ENCODE measurements around the gene CADPS. TPM values are rescaled to one million over a fixed set of nuclear protein-coding genes. Genes with fewer than 3 reads are reported as not detected.

The CADPS gene
- total and polyA plus RNA-seq, 7 donors: 1.6 to 12.5 (median 6.2) TPM; not detected in 1

DNA sequence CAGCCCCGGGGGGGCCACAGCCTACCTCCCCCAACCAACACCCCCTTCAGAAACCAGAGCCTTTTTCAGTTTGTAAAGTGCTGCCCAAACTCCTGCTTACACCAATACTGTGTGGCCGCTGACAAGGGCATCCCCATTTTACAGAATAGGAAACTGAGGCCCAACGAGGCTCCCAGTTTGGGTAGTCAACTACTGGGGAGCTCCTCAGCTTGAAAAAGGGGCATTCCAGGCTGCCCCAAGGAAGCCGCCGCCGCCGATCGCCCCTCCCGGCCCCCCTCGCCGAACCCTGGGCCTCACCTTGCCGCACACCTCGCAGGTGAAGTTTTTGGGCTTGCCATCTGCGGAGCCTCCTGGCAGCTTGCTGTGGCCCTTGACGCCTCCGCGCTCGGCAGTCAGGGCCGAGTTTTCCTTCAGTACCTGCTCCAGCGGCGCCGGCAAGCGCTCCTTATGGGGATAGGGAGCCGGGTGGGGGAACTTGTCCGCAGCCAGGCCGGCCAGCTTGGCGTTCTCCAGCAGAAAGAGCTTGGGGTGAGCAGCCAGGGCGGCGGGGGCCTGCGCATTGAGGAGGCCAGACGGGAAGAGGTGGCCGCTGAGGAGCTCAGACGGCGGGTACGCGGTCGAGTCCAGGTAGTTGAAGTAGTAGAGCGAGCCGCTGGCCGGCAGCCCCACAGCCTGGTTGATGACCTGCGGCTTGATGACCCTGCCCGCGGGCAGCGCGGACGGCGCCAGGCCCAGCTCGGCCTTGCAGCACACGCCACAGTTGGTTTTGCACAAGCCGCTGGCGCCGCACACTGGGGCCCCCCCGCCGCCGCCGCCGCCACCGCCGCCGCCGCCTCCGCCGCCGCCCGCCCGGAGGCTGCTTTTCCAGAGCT, 503.3 kb downstream of the CADPS start:
- WGBS, 2 donors: 6 to 7% methylated on average over 66 of the region's 66 CpGs
- peaks cover 0 to 65% (median 53%) of the 10 kb centered on the region in 4 donors for H3K4me1 ChIP-seq
- H3K4me3 ChIP-seq: no peak overlapping the region

GRCh38 chr3:62370858-62371719, 504.1 kb downstream of the CADPS start:
- Histone ChIP-seq H3K36me3 (no peaks in the 10 kb centered on the region), H3K4me3 (no peak overlapping the region), H3K27me3 (peaks cover 59 to 100% (median 94%) of the 10 kb centered on the region in 3 donors), H3K4me1 (peaks cover 0 to 65% (median 53%) of the 10 kb centered on the region in 4 donors), H3K9me3 (no peaks in the 10 kb centered on the region), H3K27ac (no peak overlapping the region)
- no peak for DNase-seq
- TF ChIP-seq CTCF (IDR thresholded peaks at IDR 0.05) (no peak), POLR2A (IDR thresholded peaks at IDR 0.05) (no peak), POLR2AphosphoS5 (IDR thresholded peaks at IDR 0.05) (no peak), EP300 (IDR thresholded peaks at IDR 0.05) (no peak)
- WGBS, 2 donors: 7 to 16% methylated on average over 49 of the region's 49 CpGs
- intact Hi-C loops (cut with DNase I): no loop called here

More for the DNA sequence above, 503.3 kb downstream of the CADPS start:
- H3K27me3 ChIP-seq: peaks cover 62 to 100% (median 97%) of the 10 kb centered on the region in 3 donors
- no peak for DNase-seq
- H3K9me3 ChIP-seq: no peaks in the 10 kb centered on the region
- no peaks in the 10 kb centered on the region for H3K36me3 ChIP-seq
- H3K27ac ChIP-seq: no peak overlapping the region
- no peak for TF ChIP-seq EP300 (IDR thresholded peaks at IDR 0.05)
- no peak for TF ChIP-seq CTCF (IDR thresholded peaks at IDR 0.05)
- no peak for TF ChIP-seq POLR2AphosphoS5 (IDR thresholded peaks at IDR 0.05)
- no peak for TF ChIP-seq POLR2A (IDR thresholded peaks at IDR 0.05)
- intact Hi-C loops (cut with DNase I): no loop called here

DNA sequence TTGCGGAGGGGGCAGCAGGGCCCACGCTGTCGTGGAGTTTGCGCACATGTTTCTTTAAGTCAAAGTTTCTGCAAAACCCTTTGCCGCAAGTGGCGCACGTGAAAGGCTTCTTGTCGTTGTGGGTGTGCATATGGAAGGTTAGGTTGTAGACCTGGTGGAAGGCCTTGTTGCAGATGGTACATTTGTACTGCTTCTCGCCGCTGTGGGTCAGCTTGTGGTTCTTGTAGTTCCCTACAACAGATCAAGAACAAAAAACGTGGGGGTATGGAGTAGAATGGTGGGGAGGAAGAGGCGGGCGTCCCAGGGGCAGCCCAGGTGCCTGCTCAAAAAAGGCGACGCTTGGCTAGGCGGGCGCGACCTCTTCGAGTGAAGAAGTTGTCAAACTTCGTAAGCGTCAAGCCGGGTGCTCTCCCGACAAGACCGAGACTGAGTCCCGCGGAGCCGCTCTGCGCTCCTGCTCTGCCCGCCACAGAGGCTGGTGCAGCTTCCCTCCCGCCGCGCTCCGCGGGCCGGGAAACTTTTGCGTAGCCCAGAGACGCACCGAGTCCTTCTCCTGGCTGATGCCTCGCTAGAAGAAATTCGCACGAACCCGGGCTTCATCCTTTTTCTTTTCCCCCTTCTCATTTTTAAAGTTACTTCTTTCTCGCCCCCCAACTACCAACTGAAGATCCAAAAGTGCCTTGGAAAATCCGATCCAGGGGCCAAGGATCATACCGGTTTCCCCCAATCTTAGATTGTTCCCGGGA, 504.9 kb downstream of the CADPS start:
- Histone ChIP-seq H3K4me1 (peaks cover 0 to 65% (median 53%) of the 10 kb centered on the region in 4 donors), H3K36me3 (no peaks in the 10 kb centered on the region), H3K4me3 (no peak overlapping the region), H3K27ac (no peak overlapping the region), H3K9me3 (no peaks in the 10 kb centered on the region), H3K27me3 (peaks cover 54 to 97% (median 86%) of the 10 kb centered on the region in 3 donors)
- TF ChIP-seq EP300 (IDR thresholded peaks at IDR 0.05) (no peak), CTCF (IDR thresholded peaks at IDR 0.05) (no peak), POLR2AphosphoS5 (IDR thresholded peaks at IDR 0.05) (no peak), POLR2A (IDR thresholded peaks at IDR 0.05) (no peak)
- 5 to 9% methylated on average over 46 of the region's 46 CpGs for WGBS, 2 donors
- intact Hi-C loops (cut with DNase I): no loop called here
- DNase-seq: no peak

GRCh38 chr3:62369476-62369743, 505.8 kb downstream of the CADPS start:
- no peak for DNase-seq
- H3K27ac ChIP-seq: no peak overlapping the region
- TF ChIP-seq CTCF (IDR thresholded peaks at IDR 0.05) (no peak), POLR2AphosphoS5 (IDR thresholded peaks at IDR 0.05) (no peak), EP300 (IDR thresholded peaks at IDR 0.05) (no peak), POLR2A (IDR thresholded peaks at IDR 0.05) (no peak)
- no peaks in the 10 kb centered on the region for H3K36me3 ChIP-seq
- intact Hi-C loops (cut with DNase I): no loop called here
- H3K27me3 ChIP-seq: peaks cover 54 to 94% (median 78%) of the 10 kb centered on the region in 3 donors
- 8 to 16% methylated on average over 12 of the region's 12 CpGs for WGBS, 2 donors
- H3K9me3 ChIP-seq: no peaks in the 10 kb centered on the region
- H3K4me1 ChIP-seq: peaks cover 0 to 58% (median 50%) of the 10 kb centered on the region in 4 donors
- H3K4me3 ChIP-seq: peak overlapping the region in 2 of 4 donors; percentile 20 to 28

Measured in sigmoid colon (tissue), 7 donors.